HCT116 (cell line): ENCODE data around the gene GRIA2. TPM values are rescaled to one million over a fixed set of nuclear protein-coding genes. Genes with fewer than 3 reads are reported as not detected.

Experiments used
- ATAC-seq: fragments of 200-7000 bp; cut with Tn5 transposase; 2 replicates; pipeline ENCODE4 v1.9.1; 2020; ENCODE audit warnings: mild to moderate bottlenecking, moderate library complexity
- BruUV-seq: library from RNA; stranded (reverse); fragments of 400-500 nt; replicated peaks from 2 replicates; lab custom pipeline; 2021; lab: Mats Ljungman, UMichigan
- CTCF ChIA-PET: fragments of 300-600 bp; sonication (Branson Sonifier 250); formaldehyde crosslinking; loops from one replicate; lab custom pipeline; 2021; ENCODE audit warnings: antibody characterized with exemption; lab: Charles Lee
- POLR2A ChIA-PET: fragments of 300-600, 350-600 bp; sonication (Branson Sonifier 250); formaldehyde crosslinking; loops from one replicate; lab custom pipeline; 2021; ENCODE audit warnings: antibody characterized with exemption; lab: Charles Lee
- RAD21 ChIA-PET, 2 experiments: fragments of 300-600 bp; sonication (Branson Sonifier 250); formaldehyde crosslinking; loops; one replicate each; lab custom pipeline; 2023; ENCODE audit warnings: low total read pairs in 2 of 2; ENCODE audit not compliant: uncharacterized antibody in 2 of 2, unreplicated experiment in 2 of 2, low non-redundant PET in 1 of 2; lab: Charles Lee
- DNase-seq: peaks from one replicate; pipeline ENCODE4 v3.0.0-alpha.2; 2010; ENCODE audit warnings: low read depth, low spot score
- H2AFZ ChIP-seq: fragments of 200-600 bp; shearing (Covaris generic), sonication (generic); 2 replicates; pipeline ENCODE4 v1.6.1; 2017; ENCODE audit warnings: low read depth, mixed run types, mixed read lengths, antibody characterized with exemption, low read length; ENCODE audit not compliant: poor library complexity, severe bottlenecking
- H3K27ac ChIP-seq: 2 replicates; pipeline ENCODE4 v1.5.1; 2012; ENCODE audit warnings: low read depth, low read length
- H3K27me3 ChIP-seq: fragments of 200-600 bp; sonication (generic); 2 replicates; pipeline ENCODE4 v1.6.1; 2016; ENCODE audit warnings: mixed run types, low read length, mixed read lengths; ENCODE audit not compliant: insufficient read depth
- H3K36me3 ChIP-seq, 2 experiments: fragments of 200-500 bp in 1 of 2; fragments of 200-600 bp in 1 of 2; sonication (Bioruptor generic) in 1 of 2; sonication (generic) in 1 of 2; 2 replicates each; pipeline versions ENCODE4 v1.5.1 to v1.6.1; 2014 to 2016; ENCODE audit warnings: low read length in 2 of 2, inconsistent platforms in 1 of 2, mixed read lengths in 1 of 2, mixed run types in 1 of 2; ENCODE audit not compliant: insufficient read depth in 2 of 2, control insufficient read depth in 1 of 2
- H3K4me1 ChIP-seq, 2 experiments: fragments of 200-600 bp in 1 of 2; sonication (generic) in 1 of 2; 2 replicates each; pipeline versions ENCODE4 v1.5.1 to v1.6.1; 2012 to 2017; ENCODE audit warnings: low read length in 2 of 2, inconsistent platforms in 1 of 2, mild to moderate bottlenecking in 1 of 2, mixed read lengths in 1 of 2, mixed run types in 1 of 2, moderate library complexity in 1 of 2; ENCODE audit not compliant: insufficient read depth in 2 of 2, control insufficient read depth in 1 of 2
- H3K4me2 ChIP-seq: fragments of 200-600 bp; sonication (generic); 2 replicates; pipeline ENCODE4 v1.6.1; 2017; ENCODE audit warnings: mixed run types, low read length, mixed read lengths
- H3K4me3 ChIP-seq, 2 experiments: fragments of 200-600 bp in 1 of 2; sonication (generic) in 1 of 2; replicated peaks in 1 of 2; 2 replicates each; pipeline ENCODE4 v1.5.1; 2011 to 2016; ENCODE audit warnings: low read length in 2 of 2, control low read depth in 1 of 2, low read depth in 1 of 2, mild to moderate bottlenecking in 1 of 2, mixed read lengths in 1 of 2, mixed run types in 1 of 2
- H3K79me2 ChIP-seq: fragments of 200-600 bp; sonication (generic); 2 replicates; pipeline ENCODE4 v1.6.1; 2017; ENCODE audit warnings: mild to moderate bottlenecking, mixed run types, low read length, moderate library complexity, mixed read lengths; ENCODE audit not compliant: insufficient read depth
- H3K9ac ChIP-seq: fragments of 200-600 bp; sonication (generic); 2 replicates; pipeline ENCODE4 v1.6.1; 2016; ENCODE audit warnings: low read length, mixed read lengths
- H3K9me2 ChIP-seq: fragments of 200-600 bp; sonication (generic), shearing (Covaris generic); 2 replicates; pipeline ENCODE4 v1.6.1; 2017; ENCODE audit warnings: mixed run types, mild to moderate bottlenecking, moderate library complexity; ENCODE audit not compliant: insufficient read depth
- H3K9me3 ChIP-seq, 2 experiments: fragments of 200-500 bp in 1 of 2; fragments of 200-600 bp in 1 of 2; sonication (Bioruptor generic) in 1 of 2; sonication (generic) in 1 of 2; 2 replicates each; pipeline ENCODE4 v1.6.1; 2014 to 2017; ENCODE audit warnings: low read length in 2 of 2, mixed read lengths in 2 of 2, inconsistent platforms in 1 of 2, low read depth in 1 of 2, mild to moderate bottlenecking in 1 of 2, mixed run types in 1 of 2, moderate library complexity in 1 of 2; ENCODE audit not compliant: control insufficient read depth in 1 of 2, insufficient read depth in 1 of 2
- H4K20me1 ChIP-seq: fragments of 200-600 bp; sonication (generic), shearing (Covaris generic); 2 replicates; pipeline ENCODE4 v1.6.1; 2017; ENCODE audit warnings: mixed run types, mild to moderate bottlenecking, moderate library complexity; ENCODE audit not compliant: insufficient read depth
- EGR1 ChIP-seq: IDR thresholded peaks from 2 replicates; pipeline ENCODE4 v1.6.1; 2012; ENCODE audit warnings: low read depth
- EZH2phosphoT487 ChIP-seq: fragments of 200-600 bp; IDR thresholded peaks from 2 replicates; pipeline ENCODE4 v1.6.1; 2018; ENCODE audit warnings: antibody characterized with exemption, borderline replicate concordance
- FOSL1 ChIP-seq: IDR thresholded peaks from 2 replicates; pipeline ENCODE4 v1.6.1; 2012; ENCODE audit warnings: low read depth
- JUND ChIP-seq: IDR thresholded peaks from 2 replicates; pipeline ENCODE4 v1.6.1; 2012
- POLR2A ChIP-seq: IDR thresholded peaks from 2 replicates; pipeline ENCODE4 v1.7.0; 2011; ENCODE audit warnings: borderline replicate concordance; ENCODE audit not compliant: insufficient read depth, insufficient read length; ENCODE audit errors: extremely low read depth
- RAD21 ChIP-seq: IDR thresholded peaks from 2 replicates; pipeline ENCODE4 v1.6.1; 2012; ENCODE audit warnings: low read depth, mild to moderate bottlenecking
- SIN3A ChIP-seq: IDR thresholded peaks from 2 replicates; pipeline ENCODE4 v1.6.1; 2012; ENCODE audit warnings: low read depth
- SP1 ChIP-seq: IDR thresholded peaks from 2 replicates; pipeline ENCODE4 v1.6.1; 2012; ENCODE audit warnings: low read depth
- TCF7L2 ChIP-seq: IDR thresholded peaks from 2 replicates; pipeline ENCODE4 v1.7.0; 2011; ENCODE audit warnings: borderline replicate concordance, inconsistent platforms; ENCODE audit not compliant: insufficient read depth, insufficient read length; ENCODE audit errors: extremely low read depth
- YY1 ChIP-seq: IDR thresholded peaks from 2 replicates; pipeline ENCODE4 v1.6.1; 2011; ENCODE audit warnings: low read length, low read depth, moderate library complexity, mild to moderate bottlenecking; ENCODE audit not compliant: insufficient replicate concordance; ENCODE audit errors: extremely low read depth
- ZNF274 ChIP-seq: fragments of 200-500 bp; sonication (Bioruptor generic); IDR thresholded peaks from 2 replicates; pipeline ENCODE4 v1.6.1; 2014; ENCODE audit warnings: mild to moderate bottlenecking, low read depth, low read length, inconsistent platforms
- intact Hi-C: fragments of 100-400 bp; cut with micrococcal nuclease; formaldehyde crosslinking; loops from 2 replicates; pipeline ENCODE4 v1.10.0; 2022
- total RNA-seq: library from RNA; stranded (reverse); gene quantifications from one replicate; pipeline ENCODE4 v1.2.1, GENCODE V29; 2021; ENCODE audit not compliant: unreplicated experiment
- TF ChIP-seq, protein P1 (sequence below): IDR thresholded peaks from 2 replicates; pipeline ENCODE4 v1.6.1; 2012; ENCODE audit warnings: low read depth
- TF ChIP-seq, protein P2 (sequence below): IDR thresholded peaks from 2 replicates; pipeline ENCODE4 v1.6.1; 2011; ENCODE audit warnings: mild to moderate bottlenecking, low read length, moderate library complexity; ENCODE audit not compliant: insufficient replicate concordance; ENCODE audit errors: extremely low read depth
- TF ChIP-seq, protein P3 (sequence below), 3 experiments: fragments of 200-600 bp in 1 of 3; sonication (generic) in 1 of 3; IDR thresholded peaks in 2 of 3; conservative IDR thresholded peaks in 1 of 3; 2 replicates each; pipeline ENCODE4 v1.5.1; 2012 to 2017; ENCODE audit warnings: low read depth in 2 of 3, low read length in 2 of 3, antibody characterized with exemption in 1 of 3, borderline replicate concordance in 1 of 3, control low read depth in 1 of 3, mild to moderate bottlenecking in 1 of 3, mixed read lengths in 1 of 3, mixed run types in 1 of 3, moderate library complexity in 1 of 3; ENCODE audit not compliant: insufficient read depth in 1 of 3

Gene GRIA2
- total RNA-seq, 1 experiment from 2014 or later = not detected

DNA sequence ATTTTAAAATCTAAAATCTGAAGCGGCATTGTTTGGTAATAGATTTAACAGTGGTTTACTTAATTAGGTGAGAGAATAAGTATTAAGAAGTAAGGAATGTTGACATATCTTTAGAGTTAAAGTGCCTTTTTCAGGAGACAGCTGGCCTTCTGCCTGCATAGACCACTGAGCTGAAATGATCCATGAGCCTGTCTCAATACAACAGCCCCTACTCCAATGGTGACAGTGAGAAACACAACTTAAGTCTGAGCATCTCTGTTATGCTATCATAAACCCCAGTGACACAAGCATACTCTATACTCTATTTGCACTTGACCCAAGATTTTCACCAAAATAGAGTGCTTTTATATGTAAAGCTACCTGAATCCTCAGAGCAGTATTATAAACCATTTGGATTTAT is 137.9 kb downstream of the GRIA2 start:
- RAD21 ChIA-PET = no interaction called here
- Histone ChIP-seq H3K4me1 (no peaks in the 10 kb centered on the region), H3K4me2 (no peak overlapping the region), H3K9me2 (no peaks in the 10 kb centered on the region), H3K27me3 (no peaks in the 10 kb centered on the region), H3K9me3 (no peaks in the 10 kb centered on the region), H3K4me3 (no peak overlapping the region), H3K79me2 (no peaks in the 10 kb centered on the region)
- POLR2A ChIA-PET = no interaction called here
- no TSS peak for BruUV-seq
- ATAC-seq = no peak
- intact Hi-C loops = no loop called here
- DNase-seq = no peak
- TF ChIP-seq SIN3A (no peak), JUND (no peak)
- TF ChIP-seq, protein P1, sequence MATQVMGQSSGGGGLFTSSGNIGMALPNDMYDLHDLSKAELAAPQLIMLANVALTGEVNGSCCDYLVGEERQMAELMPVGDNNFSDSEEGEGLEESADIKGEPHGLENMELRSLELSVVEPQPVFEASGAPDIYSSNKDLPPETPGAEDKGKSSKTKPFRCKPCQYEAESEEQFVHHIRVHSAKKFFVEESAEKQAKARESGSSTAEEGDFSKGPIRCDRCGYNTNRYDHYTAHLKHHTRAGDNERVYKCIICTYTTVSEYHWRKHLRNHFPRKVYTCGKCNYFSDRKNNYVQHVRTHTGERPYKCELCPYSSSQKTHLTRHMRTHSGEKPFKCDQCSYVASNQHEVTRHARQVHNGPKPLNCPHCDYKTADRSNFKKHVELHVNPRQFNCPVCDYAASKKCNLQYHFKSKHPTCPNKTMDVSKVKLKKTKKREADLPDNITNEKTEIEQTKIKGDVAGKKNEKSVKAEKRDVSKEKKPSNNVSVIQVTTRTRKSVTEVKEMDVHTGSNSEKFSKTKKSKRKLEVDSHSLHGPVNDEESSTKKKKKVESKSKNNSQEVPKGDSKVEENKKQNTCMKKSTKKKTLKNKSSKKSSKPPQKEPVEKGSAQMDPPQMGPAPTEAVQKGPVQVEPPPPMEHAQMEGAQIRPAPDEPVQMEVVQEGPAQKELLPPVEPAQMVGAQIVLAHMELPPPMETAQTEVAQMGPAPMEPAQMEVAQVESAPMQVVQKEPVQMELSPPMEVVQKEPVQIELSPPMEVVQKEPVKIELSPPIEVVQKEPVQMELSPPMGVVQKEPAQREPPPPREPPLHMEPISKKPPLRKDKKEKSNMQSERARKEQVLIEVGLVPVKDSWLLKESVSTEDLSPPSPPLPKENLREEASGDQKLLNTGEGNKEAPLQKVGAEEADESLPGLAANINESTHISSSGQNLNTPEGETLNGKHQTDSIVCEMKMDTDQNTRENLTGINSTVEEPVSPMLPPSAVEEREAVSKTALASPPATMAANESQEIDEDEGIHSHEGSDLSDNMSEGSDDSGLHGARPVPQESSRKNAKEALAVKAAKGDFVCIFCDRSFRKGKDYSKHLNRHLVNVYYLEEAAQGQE = no peak
- TF ChIP-seq, all 23 proteins: peak for 0
- H3K27ac ChIP-seq = no peak overlapping the region
- H3K9ac ChIP-seq = no peak overlapping the region
- CTCF ChIA-PET = no interaction called here
- no peak overlapping the region for H2AFZ ChIP-seq
- H3K36me3 ChIP-seq = no peaks in the 10 kb centered on the region
- no peaks in the 10 kb centered on the region for H4K20me1 ChIP-seq

DNA sequence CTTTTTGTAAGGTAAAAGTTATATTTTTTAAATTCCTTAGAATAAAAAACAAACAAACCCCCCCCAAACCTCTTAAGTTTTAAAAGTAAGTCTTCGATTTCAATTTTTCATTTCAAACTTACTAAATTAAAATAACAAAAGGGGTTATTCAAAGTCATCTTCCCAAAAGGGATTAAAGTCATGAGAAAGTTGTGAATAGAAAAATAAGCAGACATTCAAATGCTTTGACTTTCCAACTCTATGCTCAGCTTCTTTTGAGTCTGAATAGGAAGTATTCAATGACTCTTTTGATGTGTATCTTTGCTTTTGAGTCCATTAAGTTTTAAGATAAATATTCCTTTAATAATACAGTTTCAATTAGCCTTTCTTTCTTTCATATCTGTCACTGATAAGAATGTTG is 138.3 kb downstream of the GRIA2 start:
- Histone ChIP-seq H3K9me3 (no peaks in the 10 kb centered on the region), H3K9ac (no peak overlapping the region), H3K4me3 (no peak overlapping the region), H3K9me2 (no peaks in the 10 kb centered on the region), H3K27ac (no peak overlapping the region), H3K27me3 (no peaks in the 10 kb centered on the region), H3K4me2 (no peak overlapping the region), H2AFZ (no peak overlapping the region), H4K20me1 (no peaks in the 10 kb centered on the region), H3K36me3 (no peaks in the 10 kb centered on the region), H3K4me1 (no peaks in the 10 kb centered on the region), H3K79me2 (no peaks in the 10 kb centered on the region)
- no peak for ATAC-seq
- ChIA-PET POLR2A (no interaction called here), CTCF (no interaction called here), RAD21 (no interaction called here)
- intact Hi-C loops = no loop called here
- no peak for DNase-seq
- no TSS peak for BruUV-seq
- TF ChIP-seq, protein P2, sequence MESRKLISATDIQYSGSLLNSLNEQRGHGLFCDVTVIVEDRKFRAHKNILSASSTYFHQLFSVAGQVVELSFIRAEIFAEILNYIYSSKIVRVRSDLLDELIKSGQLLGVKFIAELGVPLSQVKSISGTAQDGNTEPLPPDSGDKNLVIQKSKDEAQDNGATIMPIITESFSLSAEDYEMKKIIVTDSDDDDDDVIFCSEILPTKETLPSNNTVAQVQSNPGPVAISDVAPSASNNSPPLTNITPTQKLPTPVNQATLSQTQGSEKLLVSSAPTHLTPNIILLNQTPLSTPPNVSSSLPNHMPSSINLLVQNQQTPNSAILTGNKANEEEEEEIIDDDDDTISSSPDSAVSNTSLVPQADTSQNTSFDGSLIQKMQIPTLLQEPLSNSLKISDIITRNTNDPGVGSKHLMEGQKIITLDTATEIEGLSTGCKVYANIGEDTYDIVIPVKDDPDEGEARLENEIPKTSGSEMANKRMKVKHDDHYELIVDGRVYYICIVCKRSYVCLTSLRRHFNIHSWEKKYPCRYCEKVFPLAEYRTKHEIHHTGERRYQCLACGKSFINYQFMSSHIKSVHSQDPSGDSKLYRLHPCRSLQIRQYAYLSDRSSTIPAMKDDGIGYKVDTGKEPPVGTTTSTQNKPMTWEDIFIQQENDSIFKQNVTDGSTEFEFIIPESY = no peak
- TF ChIP-seq SP1 (no peak), YY1 (no peak), ZNF274 (no peak), EZH2phosphoT487 (no peak), FOSL1 (no peak), RAD21 (no peak), POLR2A (no peak), EGR1 (no peak), TCF7L2 (no peak)
- TF ChIP-seq, protein P3, sequence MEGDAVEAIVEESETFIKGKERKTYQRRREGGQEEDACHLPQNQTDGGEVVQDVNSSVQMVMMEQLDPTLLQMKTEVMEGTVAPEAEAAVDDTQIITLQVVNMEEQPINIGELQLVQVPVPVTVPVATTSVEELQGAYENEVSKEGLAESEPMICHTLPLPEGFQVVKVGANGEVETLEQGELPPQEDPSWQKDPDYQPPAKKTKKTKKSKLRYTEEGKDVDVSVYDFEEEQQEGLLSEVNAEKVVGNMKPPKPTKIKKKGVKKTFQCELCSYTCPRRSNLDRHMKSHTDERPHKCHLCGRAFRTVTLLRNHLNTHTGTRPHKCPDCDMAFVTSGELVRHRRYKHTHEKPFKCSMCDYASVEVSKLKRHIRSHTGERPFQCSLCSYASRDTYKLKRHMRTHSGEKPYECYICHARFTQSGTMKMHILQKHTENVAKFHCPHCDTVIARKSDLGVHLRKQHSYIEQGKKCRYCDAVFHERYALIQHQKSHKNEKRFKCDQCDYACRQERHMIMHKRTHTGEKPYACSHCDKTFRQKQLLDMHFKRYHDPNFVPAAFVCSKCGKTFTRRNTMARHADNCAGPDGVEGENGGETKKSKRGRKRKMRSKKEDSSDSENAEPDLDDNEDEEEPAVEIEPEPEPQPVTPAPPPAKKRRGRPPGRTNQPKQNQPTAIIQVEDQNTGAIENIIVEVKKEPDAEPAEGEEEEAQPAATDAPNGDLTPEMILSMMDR (IDR thresholded peaks at IDR 0.05 in 2 of 3, conservative IDR thresholded peaks at IDR 0.05 in 1 of 3; ENCODE audit: borderline replicate concordance in 1 of 3, insufficient read depth in 1 of 3, low read depth in 2 of 3, low read length in 2 of 3) = no peak
